Measurements from ENCODE around the gene PEPD.

Gene PEPD

DNA sequence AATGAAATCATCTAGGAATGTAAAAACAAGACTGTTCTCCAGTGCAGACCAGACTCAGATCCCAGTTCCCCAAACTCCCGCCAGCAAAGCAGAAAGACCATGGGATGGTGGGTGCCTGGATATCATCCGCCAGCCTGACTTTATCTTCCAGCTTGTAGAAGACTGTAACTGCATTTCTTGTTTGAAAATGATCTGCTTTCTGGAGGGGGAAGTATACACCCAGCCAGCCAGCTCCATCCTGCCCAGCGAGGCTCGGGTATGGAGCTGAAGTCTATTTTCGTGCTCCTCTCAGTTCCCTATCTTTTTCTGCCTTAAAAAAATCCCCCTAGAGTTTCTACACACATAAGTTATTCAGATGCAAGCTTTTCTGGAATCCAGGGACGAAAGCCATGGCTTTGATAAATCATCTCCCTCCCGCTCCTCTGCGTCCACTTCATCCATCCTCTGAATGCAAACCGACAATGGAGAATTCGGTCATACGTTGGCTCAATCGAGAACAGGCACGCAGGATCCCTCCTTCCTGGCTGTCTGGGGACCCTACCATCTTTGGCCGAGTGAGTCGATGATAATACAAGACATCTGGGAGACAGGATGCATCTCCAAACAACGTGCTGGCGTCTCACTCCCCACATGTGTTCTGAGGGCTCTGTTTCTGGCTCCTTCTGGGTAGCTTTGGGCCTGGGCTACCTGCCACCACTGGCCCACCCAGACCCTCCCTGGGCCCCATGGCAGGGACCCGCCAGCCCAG is 116.9 kb downstream of the PEPD start:
- DNase-seq = no peak

GRCh38 chr19:33403973-33404304 is 117.7 kb downstream of the PEPD start:
- DNase-seq = no peak

DNA sequence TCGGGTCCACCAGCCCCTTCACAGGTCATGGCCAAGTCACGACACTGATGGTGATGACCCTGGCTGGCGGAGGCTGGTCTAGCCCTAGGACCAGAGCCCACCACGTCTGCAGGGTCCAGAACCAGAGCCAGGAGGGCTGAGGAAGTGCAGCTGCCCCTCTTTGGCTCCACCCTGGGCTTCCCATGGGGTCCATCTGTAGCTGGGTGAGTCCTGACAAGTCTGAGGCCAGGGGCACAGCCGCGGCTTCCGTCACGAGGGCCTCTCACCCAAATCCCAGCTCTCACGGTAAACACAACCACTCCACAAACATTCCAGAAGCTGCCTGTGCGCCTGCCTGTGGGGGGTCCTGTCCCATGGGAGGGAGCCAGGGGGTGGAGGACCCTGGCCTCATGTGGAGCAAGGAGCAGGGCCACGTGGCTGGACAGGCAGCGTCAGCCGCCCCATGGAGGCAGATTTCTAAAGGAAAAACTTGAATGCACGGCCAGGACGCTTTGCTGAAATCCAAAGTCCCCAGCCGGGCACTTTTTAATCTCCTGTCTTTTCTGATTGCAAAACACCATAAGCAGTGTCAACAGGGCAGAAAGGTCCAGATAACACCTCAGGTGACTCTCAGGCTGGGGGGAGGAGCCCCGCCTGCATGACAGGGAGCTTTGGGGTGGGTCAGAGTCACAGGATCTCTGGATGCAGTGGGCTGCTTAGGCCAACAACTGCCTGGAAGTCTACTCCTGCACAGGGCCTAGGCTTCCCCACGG is 118.2 kb downstream of the PEPD start:
- no peak for DNase-seq

DNA sequence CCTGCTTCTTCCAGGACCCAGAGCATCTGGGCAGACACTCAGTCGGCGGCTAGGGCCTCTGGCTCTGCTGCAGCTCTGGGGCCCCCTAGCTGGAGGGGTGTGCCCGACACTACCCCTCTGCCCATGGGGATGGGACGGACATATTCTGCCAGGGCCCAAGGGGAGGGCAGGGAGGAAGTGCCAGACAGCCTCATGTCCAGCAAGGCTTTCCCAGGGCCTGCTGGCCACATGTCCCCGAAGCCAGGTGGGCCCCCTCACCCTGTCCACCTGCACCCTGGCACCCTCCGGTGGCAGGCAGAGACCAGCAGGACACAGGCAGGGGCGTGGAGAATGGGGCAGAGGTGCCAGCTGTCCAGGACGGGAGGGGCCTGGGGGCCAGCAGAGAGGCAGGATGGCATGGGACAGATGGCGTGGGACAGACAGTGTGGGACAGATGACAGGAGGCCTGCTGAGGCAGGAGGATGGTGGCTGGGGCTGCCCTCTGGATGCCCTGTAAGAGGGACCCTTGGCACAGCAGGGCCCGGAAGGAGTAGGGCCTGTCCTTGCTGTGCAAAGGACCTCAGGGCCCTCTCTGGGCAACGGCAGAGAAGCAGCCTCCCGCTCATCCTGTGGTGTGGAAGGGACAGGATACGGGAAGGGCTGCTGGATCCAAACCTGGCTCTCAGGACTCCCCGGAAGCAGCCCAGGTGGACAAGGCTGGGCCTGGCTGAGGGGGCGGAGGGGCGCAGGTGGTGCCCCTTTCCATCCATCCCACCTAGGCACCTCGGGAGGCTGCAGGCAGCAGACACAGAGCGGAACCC is 119.0 kb downstream of the PEPD start:
- no peak for DNase-seq

GRCh38 chr19:33401683-33402420 is 119.7 kb downstream of the PEPD start:
- DNase-seq = no peak

- no peak for DNase-seq
Measured at GRCh38 chr19:33400856-33401682, 120.5 kb downstream of the PEPD start.

GRCh38 chr19:33399745-33400681 is 121.6 kb downstream of the PEPD start:
- no peak for DNase-seq

- no peak for DNase-seq
Measured at GRCh38 chr19:33399081-33399744, 122.4 kb downstream of the PEPD start.

DNA sequence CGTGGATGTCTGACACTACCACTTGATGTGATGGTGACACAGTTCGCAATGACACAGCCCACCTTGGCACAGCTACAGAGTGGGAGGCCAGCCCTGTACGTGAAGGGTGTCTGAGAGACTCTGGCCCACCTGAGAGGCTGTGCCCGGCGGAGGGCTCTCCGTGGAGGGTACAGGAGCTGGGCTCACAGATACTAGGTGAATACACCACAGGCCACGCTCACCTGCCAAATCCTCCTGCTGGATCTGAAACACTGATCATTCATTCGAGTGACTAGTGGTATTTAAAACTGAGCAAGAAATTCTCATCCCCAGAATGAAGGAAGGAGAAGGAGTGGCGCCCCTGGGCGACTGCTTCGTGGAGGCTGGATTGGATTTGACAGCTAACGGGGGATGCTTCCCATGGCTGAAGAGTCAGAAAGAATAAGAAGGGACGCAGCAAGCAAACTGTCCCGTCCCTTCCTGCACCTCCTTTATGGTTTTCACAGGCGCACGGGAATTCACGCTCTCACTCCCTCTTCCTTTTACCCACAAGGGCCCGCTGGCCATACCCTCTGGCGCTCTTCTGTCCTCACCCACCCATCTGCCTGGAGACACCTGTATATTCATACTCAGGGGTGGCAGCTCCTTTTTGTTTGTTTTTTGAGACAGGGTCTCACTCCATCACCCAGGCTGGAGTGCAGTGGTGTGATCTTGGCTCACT is 123.1 kb downstream of the PEPD start:
- no peak for DNase-seq

- DNase-seq = no peak
Measured at GRCh38 chr19:33397536-33398360, 123.8 kb downstream of the PEPD start.

GRCh38 chr19:33396701-33397535 is 124.7 kb downstream of the PEPD start:
- no peak for DNase-seq

DNA sequence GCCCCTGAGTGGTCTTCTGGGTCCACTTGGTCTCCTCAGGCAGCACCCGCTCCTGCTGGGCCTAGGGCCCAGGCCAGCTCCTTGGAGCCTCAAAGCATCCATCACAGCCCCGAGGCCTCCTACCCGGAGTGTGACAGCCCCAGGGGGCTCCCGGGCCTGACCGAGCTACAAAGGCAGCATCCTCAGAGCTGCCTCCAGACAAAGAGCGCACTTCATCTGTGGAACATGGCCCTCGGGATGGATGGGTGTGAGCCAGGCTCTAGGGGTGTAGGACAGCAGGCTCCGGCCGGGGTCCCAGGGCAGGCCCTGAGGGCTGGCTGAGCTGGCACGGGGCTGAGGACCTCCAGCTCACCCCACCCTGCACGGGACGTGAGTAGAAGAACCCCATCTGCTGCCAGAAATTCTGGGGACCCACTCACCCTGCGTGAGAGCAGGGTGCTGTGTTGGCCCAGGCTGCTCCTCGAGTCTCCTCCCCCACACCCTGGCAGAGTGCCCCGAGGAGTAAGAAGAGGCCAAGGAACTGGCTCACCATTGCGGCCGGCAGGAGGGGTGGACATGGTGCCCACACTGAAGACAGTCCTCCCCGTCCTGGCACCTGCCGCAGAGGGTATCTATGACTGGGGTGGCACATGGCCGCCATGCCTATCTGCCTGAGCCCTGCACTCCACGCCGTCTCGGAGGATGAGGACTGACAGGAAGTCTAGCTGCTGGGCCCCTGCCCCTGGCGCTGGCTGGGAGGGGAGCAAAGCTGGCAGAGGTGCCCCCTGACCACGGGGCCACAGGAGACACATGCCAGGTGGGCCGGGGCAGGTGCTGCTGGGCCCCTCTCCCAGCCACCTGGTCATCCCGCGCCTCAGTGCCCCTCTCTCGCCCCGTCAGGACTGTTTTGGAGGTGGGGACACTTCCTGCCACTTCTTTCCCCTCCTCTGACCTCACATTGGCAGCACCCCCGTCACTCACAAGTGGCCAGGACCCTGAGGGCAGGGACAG is 125.7 kb downstream of the PEPD start:
- no peak for DNase-seq

DNA sequence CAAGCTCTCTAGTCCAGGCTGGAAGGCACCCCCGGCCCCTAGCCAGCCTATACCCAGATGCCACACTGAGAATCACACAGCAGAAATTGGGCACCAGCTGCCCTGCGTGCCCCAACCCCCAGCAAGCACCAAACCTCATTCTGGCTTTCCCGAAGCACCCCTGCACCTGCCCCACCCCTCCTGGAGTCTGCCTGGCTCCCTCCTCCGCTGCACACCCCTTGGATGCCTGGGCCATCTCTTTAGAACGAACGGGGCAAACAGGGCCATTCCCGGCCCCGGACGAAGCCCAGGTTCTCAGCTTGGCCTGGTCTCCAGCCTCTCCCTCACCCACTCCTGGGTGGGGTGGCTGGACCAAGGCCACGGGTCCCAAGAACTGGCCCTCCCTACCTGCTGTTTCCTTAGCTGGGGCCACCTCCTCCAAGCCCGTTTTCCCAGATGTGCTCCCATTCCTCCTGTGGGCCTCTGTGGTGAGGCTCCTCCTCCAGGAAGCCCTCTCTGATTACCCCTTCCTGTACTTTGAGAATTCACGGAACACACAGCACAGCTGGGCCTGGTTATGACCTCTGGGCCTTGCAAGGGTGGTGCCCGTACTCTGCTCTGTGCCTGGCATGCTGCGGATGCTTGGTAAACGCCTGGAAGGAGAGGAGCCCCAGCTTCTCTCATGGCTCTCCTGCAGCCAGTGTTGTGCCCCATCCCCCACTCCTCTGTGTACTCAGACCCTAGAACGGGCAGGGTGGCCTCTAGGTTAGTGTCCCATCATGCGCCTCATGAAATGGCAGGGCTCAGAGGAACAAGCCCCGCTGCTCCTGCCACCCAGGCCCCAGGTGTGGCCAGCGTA is 126.6 kb downstream of the PEPD start:
- DNase-seq = no peak

- DNase-seq = no peak
Measured at GRCh38 chr19:33394006-33394722, 127.4 kb downstream of the PEPD start.
